Neural progenitor cell (in vitro differentiated cells): ENCODE data around the gene SMCHD1. TPM values are rescaled to one million over a fixed set of nuclear protein-coding genes. Genes with fewer than 3 reads are reported as not detected.

Source experiments
- DNase-seq: peaks from one replicate; pipeline ENCODE4 v3.0.0-alpha.2; 2016; ENCODE audit warnings: low spot score
- H2AFZ ChIP-seq: fragments of 200-600 bp; sonication (generic); replicated peaks from 2 replicates; pipeline ENCODE4 v1.6.1; 2016; ENCODE audit warnings: antibody characterized with exemption
- H3F3A ChIP-seq: fragments of 200-600 bp; sonication (generic); 2 replicates; pipeline ENCODE4 v1.6.1; 2016; ENCODE audit warnings: antibody characterized with exemption, low read depth
- H3K27ac ChIP-seq: fragments of 200-600 bp; sonication (generic); 2 replicates; pipeline ENCODE4 v1.5.1; 2016; ENCODE audit warnings: mild to moderate bottlenecking
- H3K27me3 ChIP-seq: fragments of 200-600 bp; sonication (generic); 2 replicates; pipeline ENCODE4 v1.6.1; 2016; ENCODE audit warnings: mild to moderate bottlenecking, moderate library complexity
- H3K36me3 ChIP-seq: fragments of 200-600 bp; sonication (generic); 2 replicates; pipeline ENCODE4 v1.5.1; 2016
- H3K4me1 ChIP-seq: fragments of 200-600 bp; sonication (generic); 2 replicates; pipeline ENCODE4 v1.6.1; 2016; ENCODE audit warnings: mixed run types
- H3K4me2 ChIP-seq: fragments of 200-600 bp; sonication (generic); 2 replicates; pipeline ENCODE4 v1.6.1; 2016
- H3K4me3 ChIP-seq: fragments of 200-600 bp; sonication (generic); 2 replicates; pipeline ENCODE4 v1.5.1; 2016
- H3K79me2 ChIP-seq: fragments of 200-600 bp; sonication (generic); 2 replicates; pipeline ENCODE4 v1.6.1; 2016; ENCODE audit warnings: low read depth
- H3K9ac ChIP-seq: fragments of 200-600 bp; sonication (generic); 2 replicates; pipeline ENCODE4 v1.6.1; 2016
- H3K9me3 ChIP-seq: fragments of 200-600 bp; sonication (generic); 2 replicates; pipeline ENCODE4 v1.5.1; 2016; ENCODE audit warnings: low read depth
- H4K20me1 ChIP-seq: fragments of 200-600 bp; sonication (generic); 2 replicates; pipeline ENCODE4 v1.6.1; 2016; ENCODE audit warnings: low read depth
- H3K27ac Mint-ChIP-seq: 3 replicates; pipeline ENCODE4 v1.8.0; 2021; ENCODE audit warnings: mixed read lengths
- H3K27me3 Mint-ChIP-seq: 2 replicates; pipeline ENCODE4 v1.8.0; 2022; ENCODE audit warnings: low read depth, mild to moderate bottlenecking, inconsistent platforms, moderate library complexity, mixed read lengths; ENCODE audit not compliant: insufficient read depth
- H3K36me3 Mint-ChIP-seq: 3 replicates; pipeline ENCODE4 v1.8.0; 2021; ENCODE audit warnings: mixed read lengths
- H3K4me1 Mint-ChIP-seq: 3 replicates; pipeline ENCODE4 v1.8.0; 2021; ENCODE audit warnings: mixed read lengths
- H3K4me3 Mint-ChIP-seq: 3 replicates; pipeline ENCODE4 v1.8.0; 2021; ENCODE audit warnings: mild to moderate bottlenecking, moderate library complexity, mixed read lengths
- H3K9me3 Mint-ChIP-seq: 3 replicates; pipeline ENCODE4 v1.8.0; 2020; ENCODE audit warnings: mixed read lengths
- EZH2 ChIP-seq: fragments of 200-600 bp; sonication (generic); IDR thresholded peaks from 2 replicates; pipeline ENCODE4 v1.6.1; 2017; ENCODE audit warnings: antibody characterized with exemption, mild to moderate bottlenecking, moderate library complexity
- EZH2phosphoT487 ChIP-seq: fragments of 200-600 bp; sonication (generic); IDR thresholded peaks from 2 replicates; pipeline ENCODE4 v1.6.1; 2017; ENCODE audit warnings: antibody characterized with exemption
- total RNA-seq: library from RNA; depleted of rRNA; stranded (reverse); fragments of >200 nt; gene quantifications from 2 replicates; pipeline ENCODE4 v1.2.3, GENCODE V29; 2015; ENCODE audit warnings: low replicate concordance
- TF ChIP-seq, protein P1 (sequence below): fragments of 200-600 bp; sonication (generic); IDR thresholded peaks from 2 replicates; pipeline ENCODE4 v1.5.1; 2017; ENCODE audit warnings: antibody characterized with exemption, mild to moderate bottlenecking

The SMCHD1 gene
- total RNA-seq, 1 donor from 2014 or later, result 127 TPM

DNA sequence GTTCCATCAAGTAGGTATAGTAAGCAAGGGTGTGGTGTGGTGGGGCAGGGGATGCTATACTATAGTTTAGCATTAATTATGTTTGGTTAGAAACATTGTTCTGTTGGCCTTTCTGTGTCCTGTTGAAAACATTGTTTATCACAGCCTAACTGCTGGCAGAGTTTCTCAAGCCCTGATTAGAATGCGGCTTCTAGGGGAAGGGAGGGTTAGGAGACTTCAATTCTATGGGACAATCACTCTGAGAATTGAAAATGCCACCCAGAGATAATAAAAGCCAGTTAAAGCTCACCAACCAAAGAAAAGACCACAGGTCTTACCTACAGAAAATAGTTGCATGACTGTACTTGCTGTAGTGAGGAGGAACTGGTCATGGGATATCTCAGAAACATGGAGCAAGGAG is 19.9 kb upstream of the SMCHD1 start:
- Mint-ChIP-seq H3K27me3 (peaks cover 3% of the 10 kb centered on the region), H3K4me3 (no peak overlapping the region), H3K9me3 (peaks cover 14% of the 10 kb centered on the region), H3K4me1 (peaks cover 2% of the 10 kb centered on the region), H3K36me3 (no peaks in the 10 kb centered on the region), H3K27ac (no peak overlapping the region)
- Histone ChIP-seq H3K4me3 (no peak overlapping the region), H3K4me2 (no peak overlapping the region), H3K79me2 (no peaks in the 10 kb centered on the region), H3K27ac (no peak overlapping the region), H4K20me1 (no peaks in the 10 kb centered on the region), H3K4me1 (no peaks in the 10 kb centered on the region), H3K36me3 (no peaks in the 10 kb centered on the region), H2AFZ (no peak overlapping the region), H3K9me3 (no peaks in the 10 kb centered on the region), H3K27me3 (no peaks in the 10 kb centered on the region), H3K9ac (no peak overlapping the region), H3F3A (no peaks in the 10 kb centered on the region)
- TF ChIP-seq EZH2phosphoT487 (no peak), EZH2 (no peak)
- TF ChIP-seq, protein P1, sequence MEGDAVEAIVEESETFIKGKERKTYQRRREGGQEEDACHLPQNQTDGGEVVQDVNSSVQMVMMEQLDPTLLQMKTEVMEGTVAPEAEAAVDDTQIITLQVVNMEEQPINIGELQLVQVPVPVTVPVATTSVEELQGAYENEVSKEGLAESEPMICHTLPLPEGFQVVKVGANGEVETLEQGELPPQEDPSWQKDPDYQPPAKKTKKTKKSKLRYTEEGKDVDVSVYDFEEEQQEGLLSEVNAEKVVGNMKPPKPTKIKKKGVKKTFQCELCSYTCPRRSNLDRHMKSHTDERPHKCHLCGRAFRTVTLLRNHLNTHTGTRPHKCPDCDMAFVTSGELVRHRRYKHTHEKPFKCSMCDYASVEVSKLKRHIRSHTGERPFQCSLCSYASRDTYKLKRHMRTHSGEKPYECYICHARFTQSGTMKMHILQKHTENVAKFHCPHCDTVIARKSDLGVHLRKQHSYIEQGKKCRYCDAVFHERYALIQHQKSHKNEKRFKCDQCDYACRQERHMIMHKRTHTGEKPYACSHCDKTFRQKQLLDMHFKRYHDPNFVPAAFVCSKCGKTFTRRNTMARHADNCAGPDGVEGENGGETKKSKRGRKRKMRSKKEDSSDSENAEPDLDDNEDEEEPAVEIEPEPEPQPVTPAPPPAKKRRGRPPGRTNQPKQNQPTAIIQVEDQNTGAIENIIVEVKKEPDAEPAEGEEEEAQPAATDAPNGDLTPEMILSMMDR, result no peak
- DNase-seq, result no peak

DNA sequence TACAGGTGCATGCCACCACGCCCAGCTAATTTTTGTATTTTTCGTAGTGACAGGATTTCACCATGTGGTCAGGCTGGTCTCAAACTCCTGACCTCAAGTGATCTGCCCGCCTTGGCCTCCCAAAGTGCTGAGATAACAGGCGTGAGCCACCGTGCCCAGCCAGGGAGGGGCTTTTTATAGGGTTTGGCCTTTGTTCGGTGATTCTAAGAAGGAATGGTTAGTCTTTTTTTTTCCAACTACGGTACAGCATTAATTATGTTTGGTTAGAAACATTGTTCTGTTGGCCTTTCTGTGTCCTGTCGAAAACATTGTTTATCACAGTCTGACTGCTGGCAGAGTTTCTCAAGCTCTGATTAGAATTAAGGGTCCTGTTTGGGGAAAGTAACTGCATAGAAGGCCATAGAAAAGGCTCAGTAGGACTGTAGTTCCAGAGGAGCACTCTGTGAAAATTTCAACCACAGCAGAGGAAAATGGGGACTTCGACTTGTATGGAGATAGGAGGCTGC is 19.3 kb upstream of the SMCHD1 start:
- Histone ChIP-seq H3K27ac (no peak overlapping the region), H2AFZ (peak overlapping the region; percentile 28), H3K9ac (no peak overlapping the region), H3K4me3 (no peak overlapping the region), H3K9me3 (no peaks in the 10 kb centered on the region), H3K27me3 (no peaks in the 10 kb centered on the region), H3F3A (no peaks in the 10 kb centered on the region), H4K20me1 (no peaks in the 10 kb centered on the region), H3K4me1 (no peaks in the 10 kb centered on the region), H3K79me2 (no peaks in the 10 kb centered on the region), H3K36me3 (no peaks in the 10 kb centered on the region), H3K4me2 (no peak overlapping the region)
- Mint-ChIP-seq H3K27me3 (peaks cover 3% of the 10 kb centered on the region), H3K4me1 (peaks cover 2% of the 10 kb centered on the region), H3K9me3 (peaks cover 14% of the 10 kb centered on the region), H3K27ac (no peak overlapping the region), H3K4me3 (no peak overlapping the region), H3K36me3 (no peaks in the 10 kb centered on the region)
- TF ChIP-seq EZH2, result no peak
- TF ChIP-seq, protein P1, result no peak
- TF ChIP-seq EZH2phosphoT487, result no peak
- DNase-seq, result no peak

DNA sequence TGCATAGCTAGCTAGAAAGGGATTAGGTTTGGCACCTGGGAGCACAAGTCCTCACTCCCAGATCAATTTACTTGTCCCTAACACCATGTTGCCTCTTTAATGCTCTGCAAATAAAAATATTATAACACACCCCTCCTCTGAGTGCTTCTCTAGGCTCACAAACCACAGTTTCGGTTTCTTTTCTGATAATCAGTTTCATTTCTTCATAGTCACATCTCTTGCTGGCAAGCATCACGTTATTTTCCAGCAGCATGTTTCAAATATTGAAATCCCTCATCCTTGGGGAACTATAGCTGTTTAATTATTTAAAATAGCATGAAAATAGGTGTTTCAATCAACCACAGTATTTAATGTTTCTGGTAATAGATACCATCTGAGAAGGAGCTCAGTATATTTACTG is 13.9 kb upstream of the SMCHD1 start:
- Mint-ChIP-seq H3K27ac (no peak overlapping the region), H3K9me3 (no peaks in the 10 kb centered on the region), H3K27me3 (peaks cover 2% of the 10 kb centered on the region), H3K4me3 (no peak overlapping the region), H3K36me3 (no peaks in the 10 kb centered on the region), H3K4me1 (peaks cover 5% of the 10 kb centered on the region)
- Histone ChIP-seq H2AFZ (no peak overlapping the region), H3K4me3 (no peak overlapping the region), H3K9ac (no peak overlapping the region), H3K36me3 (no peaks in the 10 kb centered on the region), H3K27ac (no peak overlapping the region), H3K9me3 (no peaks in the 10 kb centered on the region), H4K20me1 (no peaks in the 10 kb centered on the region), H3K4me1 (no peaks in the 10 kb centered on the region), H3K27me3 (no peaks in the 10 kb centered on the region), H3K79me2 (no peaks in the 10 kb centered on the region), H3K4me2 (no peak overlapping the region), H3F3A (no peaks in the 10 kb centered on the region)
- no peak for DNase-seq
- no peak for TF ChIP-seq EZH2

DNA sequence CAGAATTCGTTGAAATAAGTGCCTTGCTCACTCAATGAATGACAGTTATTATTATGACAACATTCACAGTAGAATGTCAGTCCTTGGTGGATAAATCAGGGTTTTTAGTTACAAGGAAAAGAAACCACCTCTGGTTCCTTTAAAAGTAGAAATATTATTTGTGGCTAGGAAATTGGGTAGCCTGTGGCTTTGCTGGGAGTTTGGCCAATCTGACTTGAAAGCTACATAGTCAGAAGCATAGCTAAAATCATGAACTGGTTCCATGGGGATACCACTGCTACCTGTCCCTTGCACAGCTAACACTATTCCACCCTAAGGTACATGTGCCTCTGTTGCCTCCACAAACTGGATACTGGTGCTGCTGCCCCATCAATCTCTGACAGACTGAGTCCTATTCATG is 12.8 kb upstream of the SMCHD1 start:
- H3K4me1 Mint-ChIP-seq, result peaks cover 3% of the 10 kb centered on the region

More for the DNA sequence above, 12.8 kb upstream of the SMCHD1 start:
- Histone ChIP-seq H3K27me3 (no peaks in the 10 kb centered on the region), H3K36me3 (no peaks in the 10 kb centered on the region), H3K4me3 (no peak overlapping the region), H3K9me3 (no peaks in the 10 kb centered on the region), H3K27ac (no peak overlapping the region), H3F3A (no peaks in the 10 kb centered on the region), H3K79me2 (no peaks in the 10 kb centered on the region), H3K9ac (no peak overlapping the region), H3K4me2 (no peak overlapping the region), H3K4me1 (no peaks in the 10 kb centered on the region), H4K20me1 (no peaks in the 10 kb centered on the region), H2AFZ (no peak overlapping the region)
- Mint-ChIP-seq H3K4me3 (no peak overlapping the region), H3K36me3 (no peaks in the 10 kb centered on the region), H3K27ac (no peak overlapping the region), H3K27me3 (peaks cover 2% of the 10 kb centered on the region), H3K9me3 (no peaks in the 10 kb centered on the region)
- no peak for DNase-seq
- TF ChIP-seq, protein P1, result no peak
- TF ChIP-seq EZH2 (no peak), EZH2phosphoT487 (no peak)
